ENCODE results near the gene NSD1.
"Not testable (repeated sequence)": the region's sequence is repeated elsewhere in the genome, so short reads cannot be mapped to it uniquely, and the experiment has no call there.

The NSD1 gene

GRCh38 chr5:177241768-177242167 is 108.2 kb downstream of the NSD1 start:
- DNase-seq: no peak

- DNase-seq: no peak
These were observed 108.7 kb downstream of the NSD1 start for GRCh38 chr5:177242304-177242703.

GRCh38 chr5:177249761-177250537 is 116.4 kb downstream of the NSD1 start:
- DNase-seq: no peak

- no peak for DNase-seq
These were observed 119.7 kb downstream of the NSD1 start for GRCh38 chr5:177253252-177253651.

GRCh38 chr5:177256296-177256695 is 122.7 kb downstream of the NSD1 start:
- DNase-seq: no peak

GRCh38 chr5:177258711-177259110 is 125.1 kb downstream of the NSD1 start:
- not testable (repeated sequence) for DNase-seq

GRCh38 chr5:177260961-177261360 is 127.4 kb downstream of the NSD1 start:
- DNase-seq: no peak

- no peak for DNase-seq
These were observed 127.9 kb downstream of the NSD1 start for GRCh38 chr5:177261510-177261909.

- no peak for DNase-seq
These were observed 130.6 kb downstream of the NSD1 start for GRCh38 chr5:177264178-177264577.

- DNase-seq: no peak
These were observed 131.8 kb downstream of the NSD1 start for GRCh38 chr5:177265395-177265794.

- no peak for DNase-seq
These were observed 135.8 kb downstream of the NSD1 start for GRCh38 chr5:177269232-177269895.

- DNase-seq: no peak
These were observed 136.4 kb downstream of the NSD1 start for GRCh38 chr5:177269976-177270375.

- DNase-seq: no peak
These were observed 137.1 kb downstream of the NSD1 start for GRCh38 chr5:177270653-177271052.

- no peak for DNase-seq
These were observed 137.5 kb downstream of the NSD1 start for GRCh38 chr5:177271113-177271512.

- no peak for DNase-seq
These were observed 142.3 kb downstream of the NSD1 start for GRCh38 chr5:177275883-177276282.

- no peak for DNase-seq
These were observed 143.3 kb downstream of the NSD1 start for GRCh38 chr5:177276886-177277285.

- DNase-seq: no peak
These were observed 154.6 kb downstream of the NSD1 start for GRCh38 chr5:177288191-177288590.

- DNase-seq: no peak
These were observed 157.4 kb downstream of the NSD1 start for GRCh38 chr5:177290816-177291596.

- no peak for DNase-seq
These were observed 158.2 kb downstream of the NSD1 start for GRCh38 chr5:177291735-177292134.

GRCh38 chr5:177293819-177294581 is 160.4 kb downstream of the NSD1 start:
- DNase-seq: no peak

GRCh38 chr5:177294632-177295031 is 161.1 kb downstream of the NSD1 start:
- DNase-seq: no peak

GRCh38 chr5:177295924-177296323 is 162.4 kb downstream of the NSD1 start:
- no peak for DNase-seq

- DNase-seq: no peak
These were observed 163.0 kb downstream of the NSD1 start for GRCh38 chr5:177296581-177296980.
